Cardiac fibroblast (primary cell): ENCODE results near the gene NKPD1.
"Not testable (repeated sequence)": the region's sequence is repeated elsewhere in the genome, so short reads cannot be mapped to it uniquely, and the experiment has no call there.

ENCODE experiments used
- DNase-seq, 2 donors: peaks; one replicate each; pipeline versions ENCODE4 v3.0.0 to v3.0.0-alpha.2; 2010; ENCODE audit warnings: low read depth in 2 of 2
- H3K4me3 ChIP-seq, 2 donors: replicated peaks in 1 of 2; 1 replicate in 1 of 2; 2 replicates in 1 of 2; pipeline ENCODE4 v1.5.1; 2011; ENCODE audit warnings: low read depth in 2 of 2, low read length in 2 of 2, mild to moderate bottlenecking in 2 of 2, moderate library complexity in 1 of 2
- TF ChIP-seq, protein P1 (sequence below): IDR thresholded peaks from one replicate; pipeline ENCODE4 v1.5.1; 2011; ENCODE audit warnings: low read depth, mild to moderate bottlenecking, low read length, inconsistent platforms

NKPD1 gene

DNA sequence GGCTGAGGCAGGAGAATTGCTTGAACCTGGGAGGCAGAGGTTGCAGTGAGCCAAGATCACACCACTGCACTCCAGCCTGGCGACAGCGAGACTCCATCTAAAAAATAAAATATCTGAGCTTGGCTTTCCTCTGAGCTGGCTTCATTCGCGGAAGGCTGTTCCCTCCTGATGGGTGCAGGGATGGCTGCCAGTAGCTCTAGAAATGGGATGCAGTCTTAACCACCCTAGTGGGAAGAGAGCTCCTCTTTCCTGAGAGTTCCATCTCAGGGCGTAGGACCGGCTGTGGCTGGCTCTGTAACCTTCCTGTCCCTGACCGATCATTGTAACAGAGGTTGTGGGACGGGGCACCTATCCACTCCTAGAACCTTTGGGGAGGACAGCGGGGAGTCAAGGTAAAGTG, 35.4 kb downstream of the NKPD1 start:
- TF ChIP-seq, protein P1, sequence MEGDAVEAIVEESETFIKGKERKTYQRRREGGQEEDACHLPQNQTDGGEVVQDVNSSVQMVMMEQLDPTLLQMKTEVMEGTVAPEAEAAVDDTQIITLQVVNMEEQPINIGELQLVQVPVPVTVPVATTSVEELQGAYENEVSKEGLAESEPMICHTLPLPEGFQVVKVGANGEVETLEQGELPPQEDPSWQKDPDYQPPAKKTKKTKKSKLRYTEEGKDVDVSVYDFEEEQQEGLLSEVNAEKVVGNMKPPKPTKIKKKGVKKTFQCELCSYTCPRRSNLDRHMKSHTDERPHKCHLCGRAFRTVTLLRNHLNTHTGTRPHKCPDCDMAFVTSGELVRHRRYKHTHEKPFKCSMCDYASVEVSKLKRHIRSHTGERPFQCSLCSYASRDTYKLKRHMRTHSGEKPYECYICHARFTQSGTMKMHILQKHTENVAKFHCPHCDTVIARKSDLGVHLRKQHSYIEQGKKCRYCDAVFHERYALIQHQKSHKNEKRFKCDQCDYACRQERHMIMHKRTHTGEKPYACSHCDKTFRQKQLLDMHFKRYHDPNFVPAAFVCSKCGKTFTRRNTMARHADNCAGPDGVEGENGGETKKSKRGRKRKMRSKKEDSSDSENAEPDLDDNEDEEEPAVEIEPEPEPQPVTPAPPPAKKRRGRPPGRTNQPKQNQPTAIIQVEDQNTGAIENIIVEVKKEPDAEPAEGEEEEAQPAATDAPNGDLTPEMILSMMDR = no peak
- no peak overlapping the region for H3K4me3 ChIP-seq
- no peak for DNase-seq

DNA sequence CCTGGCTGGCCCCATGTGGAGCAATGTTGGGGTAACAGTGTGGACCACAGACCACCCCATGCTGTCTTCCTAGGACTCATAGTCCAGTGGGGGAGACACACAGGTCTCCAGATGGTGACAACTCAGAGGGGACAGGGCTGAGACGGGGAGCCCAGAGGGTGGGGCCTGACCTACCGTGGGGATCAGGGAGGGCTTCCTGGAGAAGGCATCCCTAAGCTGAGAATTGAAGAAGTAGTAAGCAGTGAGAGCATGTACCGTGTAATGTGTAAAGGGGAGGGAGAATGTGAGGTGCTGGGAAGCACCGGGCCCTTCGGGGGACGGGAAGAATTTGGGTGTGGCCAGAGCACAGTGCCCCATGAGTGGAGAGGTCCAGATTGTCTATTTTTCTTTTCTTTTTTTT, 36.8 kb downstream of the NKPD1 start:
- no peak overlapping the region for H3K4me3 ChIP-seq
- TF ChIP-seq, protein P1 = no peak
- DNase-seq = no peak

DNA sequence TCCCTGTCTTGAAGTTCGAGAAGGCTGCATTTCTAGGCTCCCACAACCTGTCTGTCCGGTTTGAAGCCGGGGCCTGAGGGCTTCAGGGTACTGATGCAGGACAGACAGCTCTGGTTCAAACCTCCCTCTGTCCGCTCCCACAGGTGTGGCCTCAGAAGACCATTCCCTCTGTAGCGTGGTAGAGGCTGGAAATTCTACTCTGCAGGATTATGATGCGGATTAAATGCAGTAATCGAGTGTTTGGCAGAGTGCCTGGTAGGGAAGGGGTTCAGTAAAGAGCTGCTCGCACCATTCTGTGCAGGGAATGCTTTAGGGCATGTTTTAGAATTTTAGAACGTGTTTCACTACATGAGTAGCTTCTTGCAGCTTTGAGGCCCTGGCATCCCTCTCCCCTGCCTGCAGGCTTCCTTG, 37.3 kb downstream of the NKPD1 start:
- no peak overlapping the region for H3K4me3 ChIP-seq
- TF ChIP-seq, protein P1 = no peak
- DNase-seq = no peak

DNA sequence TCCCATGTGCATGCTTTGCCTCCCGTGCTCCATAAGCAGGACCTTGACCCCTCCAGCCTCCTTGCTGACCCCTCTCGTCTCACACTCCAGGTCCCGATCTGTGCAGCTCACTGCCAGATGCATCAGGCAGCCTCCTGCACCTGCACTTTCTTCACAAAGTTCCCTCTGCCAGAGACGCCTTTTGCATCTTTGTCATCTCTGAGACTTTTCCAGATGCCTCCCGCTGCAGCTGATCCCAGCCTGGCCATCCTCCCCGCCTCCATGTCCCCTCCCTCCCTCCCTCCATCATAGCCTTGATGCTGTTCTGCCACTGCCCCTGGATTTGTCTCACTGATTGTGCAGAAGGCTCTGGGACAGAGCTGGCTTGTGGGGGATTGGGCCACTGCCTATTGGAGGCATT, 38.0 kb downstream of the NKPD1 start:
- no peak overlapping the region for H3K4me3 ChIP-seq
- TF ChIP-seq, protein P1 = no peak
- no peak for DNase-seq

DNA sequence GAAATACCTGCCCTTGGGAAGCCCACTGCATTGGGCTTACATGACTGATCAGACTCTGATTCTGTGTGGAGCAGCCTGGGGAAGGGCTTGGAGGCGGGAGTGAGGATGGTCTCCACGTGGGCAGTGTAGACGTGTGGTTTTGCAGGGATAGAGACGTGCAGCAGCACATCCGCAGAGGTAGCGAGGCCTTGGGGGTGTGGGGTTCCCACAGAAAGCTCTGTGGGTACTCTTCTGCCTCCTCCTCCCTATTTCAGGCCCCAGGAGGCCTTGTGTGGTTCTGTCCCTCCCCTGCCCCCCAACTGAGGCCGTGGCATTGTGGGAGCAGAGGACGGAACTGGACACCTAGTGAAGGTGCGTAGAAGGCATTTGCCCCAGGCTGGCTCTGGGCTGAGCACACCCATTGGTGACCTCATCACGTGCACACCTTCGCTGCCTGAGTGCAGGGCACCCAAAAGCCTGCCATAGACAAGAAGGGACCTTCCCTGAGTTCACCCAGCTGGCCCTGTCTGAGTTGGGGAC, 38.9 kb downstream of the NKPD1 start:
- TF ChIP-seq, protein P1 = no peak
- H3K4me3 ChIP-seq = no peak overlapping the region
- DNase-seq = no peak

DNA sequence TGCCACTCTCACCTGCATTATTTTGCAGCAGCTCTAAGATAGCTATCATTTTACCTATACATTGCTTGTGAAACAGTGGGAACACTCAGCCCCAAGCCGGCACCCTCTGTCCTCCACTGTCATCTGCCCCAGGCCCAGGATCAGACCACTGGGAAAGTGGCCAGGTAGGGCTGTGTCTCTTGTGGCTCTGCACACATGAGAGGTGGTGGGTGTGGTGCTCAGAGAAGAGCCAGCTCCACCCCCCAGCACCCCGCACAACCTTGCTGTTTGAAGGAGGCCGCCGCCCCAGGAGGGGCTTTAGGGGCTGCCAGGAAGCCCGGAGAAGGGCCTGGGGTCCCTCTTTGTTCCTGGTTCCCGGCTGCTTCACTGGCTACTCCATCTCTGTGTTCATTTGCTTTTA, 41.2 kb downstream of the NKPD1 start:
- no peak for DNase-seq
- no peak overlapping the region for H3K4me3 ChIP-seq
- TF ChIP-seq, protein P1 = no peak

DNA sequence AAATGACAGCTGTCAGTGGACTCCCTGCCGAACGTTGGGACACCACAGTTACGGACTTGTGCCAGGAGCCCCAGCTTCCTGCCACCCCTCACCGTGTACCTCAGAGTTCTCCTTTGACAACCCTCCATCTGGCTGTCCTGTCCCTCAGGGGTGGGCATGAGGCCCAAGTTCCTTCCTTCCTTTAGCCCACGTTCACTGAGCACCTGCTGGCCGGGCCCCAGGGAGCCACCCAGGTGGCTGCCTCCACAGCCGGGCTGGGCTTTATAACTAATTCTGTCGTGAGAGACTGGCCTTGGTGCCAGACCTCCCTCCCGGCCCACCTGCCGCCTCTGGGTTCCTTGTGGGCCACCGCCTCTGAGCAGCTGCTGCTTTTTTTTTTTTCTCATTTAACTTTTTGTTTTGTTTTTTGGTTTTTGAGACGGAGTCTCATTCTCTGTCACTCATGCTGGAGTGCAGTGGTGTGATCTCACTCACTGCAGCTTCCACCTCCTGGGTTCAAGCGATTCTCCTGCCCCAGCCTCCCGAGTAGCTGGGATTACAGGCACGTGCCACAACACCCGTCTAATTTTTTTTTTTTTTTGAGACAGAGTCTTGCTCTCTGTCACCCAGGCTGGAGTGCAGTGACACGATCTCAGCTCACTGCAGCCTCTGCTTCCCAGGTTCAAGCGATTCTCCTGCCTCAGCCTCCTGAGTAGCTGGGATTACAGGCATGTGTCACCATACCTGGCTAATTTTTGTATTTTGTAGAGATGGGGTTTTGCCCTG, 42.0 kb downstream of the NKPD1 start:
- DNase-seq = not testable (repeated sequence)

More for the DNA sequence above, 42.0 kb downstream of the NKPD1 start:
- H3K4me3 ChIP-seq = not testable (repeated sequence)
